ENCODE data around the gene MICAL2.
A peak's percentile ranks its signal among the peaks of the same experiment; 100 is the strongest.

Gene MICAL2

DNA sequence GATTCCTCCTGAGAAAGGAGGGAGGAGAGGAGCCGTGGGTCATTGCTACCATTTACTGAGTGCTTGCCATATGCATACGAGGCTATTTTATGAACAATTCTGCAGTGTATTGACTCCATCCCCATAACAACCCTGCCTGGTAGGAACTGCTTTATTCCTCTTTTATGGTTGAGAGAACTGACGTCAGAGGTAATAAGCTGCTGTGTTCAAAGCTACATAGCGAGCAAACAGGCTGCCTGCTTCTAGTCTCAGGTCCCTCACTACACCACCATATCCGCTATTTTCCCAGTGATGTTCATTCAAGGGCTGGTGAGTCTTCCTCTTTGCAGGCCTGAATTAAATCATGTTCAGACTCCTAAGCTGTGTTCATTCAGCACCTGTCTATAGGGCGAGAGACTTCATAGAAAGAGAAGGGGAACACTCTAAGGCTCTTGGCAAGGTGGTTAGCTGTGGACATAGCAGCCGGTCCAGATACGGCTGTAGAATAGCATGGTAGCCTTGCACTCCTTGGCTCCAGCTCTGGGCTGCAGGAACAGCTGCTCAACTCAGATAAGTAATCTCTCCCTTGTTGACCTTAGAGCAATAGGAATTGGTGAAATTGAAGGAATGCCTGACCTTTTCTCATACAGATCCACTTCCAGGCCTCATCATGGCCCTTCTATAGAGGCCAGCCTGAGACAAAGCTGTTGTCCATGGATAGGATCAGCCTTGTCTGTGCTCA is 82.6 kb downstream of the MICAL2 start:
- DNase-seq = no peak

DNA sequence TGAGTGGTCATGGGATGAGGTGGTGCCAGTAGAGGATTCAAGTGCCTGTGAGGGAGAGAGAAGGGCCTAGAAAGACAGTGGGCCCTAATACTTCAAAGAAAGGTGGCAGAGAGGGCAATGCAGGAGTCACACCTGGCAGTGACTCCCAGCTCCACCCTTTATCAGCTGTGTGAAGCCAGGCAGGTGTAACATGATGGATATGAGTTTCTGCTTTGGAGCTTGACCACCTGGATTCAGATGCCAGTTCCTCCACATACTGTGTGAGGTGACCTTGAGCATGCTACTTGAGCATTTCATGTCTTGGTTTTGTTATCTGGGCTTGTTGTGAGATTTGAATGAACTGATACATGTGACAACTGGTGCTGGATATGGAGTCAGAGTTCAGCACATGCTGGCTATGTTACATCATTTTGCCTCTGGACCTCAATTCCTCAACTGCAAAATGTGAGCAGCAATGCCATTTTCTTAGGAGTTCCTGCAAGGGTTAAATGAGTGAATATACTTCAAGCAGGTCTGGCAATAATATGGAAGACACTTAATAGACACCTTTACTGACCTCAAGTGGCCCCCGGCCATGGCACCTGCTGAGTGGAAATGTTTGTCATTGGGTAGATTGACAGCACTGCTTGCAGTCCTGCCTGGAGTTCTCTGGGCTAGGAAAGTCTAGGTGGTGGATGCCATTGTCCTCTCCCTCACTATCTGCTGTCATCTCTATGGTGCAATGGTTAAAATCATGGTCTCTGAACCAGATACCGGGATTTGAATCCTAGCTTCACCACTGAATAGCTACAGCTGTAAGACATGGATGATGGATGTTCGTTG is 83.3 kb downstream of the MICAL2 start:
- DNase-seq = peak; percentile 32

DNA sequence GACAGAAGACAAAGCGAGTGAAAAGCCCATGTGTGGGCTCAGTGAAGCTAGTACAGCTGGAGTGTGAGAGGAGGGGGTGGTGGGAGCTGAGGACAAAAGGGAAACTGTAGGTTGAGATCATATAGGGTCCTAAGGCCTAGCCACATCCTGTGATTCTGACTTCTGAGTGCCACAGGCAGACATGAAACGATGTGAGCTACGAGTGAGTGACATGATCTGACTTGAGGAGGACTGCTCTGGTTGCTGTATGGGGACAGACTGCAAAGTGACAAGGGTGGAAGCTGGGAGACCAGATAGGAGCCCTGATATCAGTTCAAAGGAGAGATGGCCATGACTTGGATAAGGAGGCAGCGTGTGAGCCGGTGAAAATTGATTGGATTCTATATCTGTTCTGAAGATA is 85.4 kb downstream of the MICAL2 start:
- DNase-seq = peak; percentile 39

DNA sequence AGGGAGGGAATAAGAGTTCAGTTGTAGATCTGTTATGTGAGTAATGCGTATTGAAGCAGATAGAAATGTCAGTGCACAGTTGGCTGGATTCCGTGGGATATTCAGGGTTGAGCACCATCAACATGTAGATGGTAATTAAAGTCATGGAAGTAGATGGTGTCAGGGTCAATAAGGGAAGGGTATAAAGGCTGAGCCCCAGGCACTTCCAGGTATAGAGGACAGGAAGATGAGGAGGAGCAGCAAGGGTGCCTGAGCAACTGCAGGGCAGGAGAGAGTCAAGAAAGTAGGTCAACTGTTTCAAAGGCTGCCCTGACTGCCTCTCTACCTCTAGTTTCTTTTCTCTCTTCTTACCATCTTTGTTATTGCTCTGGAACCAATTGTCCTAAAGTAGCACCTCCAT is 85.9 kb downstream of the MICAL2 start:
- no peak for DNase-seq

DNA sequence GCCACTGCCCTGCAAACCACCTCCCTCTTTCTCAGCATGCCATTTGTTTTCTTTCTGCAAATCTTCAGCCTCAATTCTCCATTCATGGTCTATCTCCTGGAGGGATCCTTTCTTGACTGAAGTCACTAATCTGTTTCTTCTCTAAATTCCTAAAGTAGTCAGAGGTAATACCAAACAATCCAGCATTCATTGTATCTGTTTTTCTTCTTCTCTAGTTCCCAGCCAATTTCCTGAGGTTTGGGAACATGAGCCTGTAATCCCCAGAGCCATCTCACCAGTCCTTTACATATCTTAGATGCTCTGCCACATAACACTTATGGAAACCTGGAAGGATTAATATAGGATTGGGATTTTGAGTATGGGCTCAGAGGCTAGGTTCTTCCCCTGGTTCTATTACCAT is 86.5 kb downstream of the MICAL2 start:
- no peak for DNase-seq

DNA sequence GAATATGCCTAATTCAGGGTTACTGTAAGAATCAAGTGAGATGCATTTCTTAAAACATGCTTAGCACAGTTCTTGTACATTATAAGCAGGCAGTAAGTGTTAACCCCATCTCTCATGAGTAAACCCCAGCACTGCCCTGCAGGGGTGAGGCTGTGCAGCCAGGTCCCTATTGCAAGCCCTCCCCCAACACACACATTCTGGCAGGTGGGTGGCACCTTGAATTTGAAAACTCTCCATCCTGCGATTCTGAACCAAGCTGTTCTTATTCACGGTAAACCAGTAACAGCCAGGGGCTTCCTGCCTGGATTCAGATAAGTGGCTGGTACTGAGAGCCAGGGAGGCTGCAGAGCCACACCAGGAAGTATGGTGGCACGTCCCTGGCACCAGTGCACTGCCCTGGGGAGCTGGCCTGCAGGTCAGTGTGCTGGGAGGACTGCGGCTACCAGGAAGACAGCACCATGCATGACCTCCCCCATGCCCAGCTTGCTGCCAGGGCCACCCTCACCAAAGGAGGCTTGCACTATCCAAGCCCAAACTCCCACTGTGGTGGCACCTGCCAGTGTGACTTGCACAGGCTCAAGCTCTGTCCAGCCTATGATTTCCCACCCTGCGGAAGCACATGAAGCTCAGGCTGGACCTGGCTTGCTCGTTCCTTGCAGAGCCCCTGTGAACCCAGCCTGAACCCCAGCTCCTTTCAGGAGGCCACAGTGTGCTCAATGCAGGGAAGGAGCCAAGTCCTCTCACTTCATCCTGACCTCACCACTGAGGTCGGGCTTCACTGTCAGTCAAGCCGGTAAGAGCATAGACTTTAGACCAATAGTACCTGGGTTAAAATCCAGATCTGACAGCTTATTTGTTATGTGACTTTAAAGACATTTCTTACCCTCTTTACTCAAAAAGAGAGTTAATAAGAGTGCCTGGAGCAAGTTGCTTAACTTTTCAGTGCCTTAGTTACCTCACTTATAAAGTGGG is 88.1 kb downstream of the MICAL2 start:
- no peak for DNase-seq

DNA sequence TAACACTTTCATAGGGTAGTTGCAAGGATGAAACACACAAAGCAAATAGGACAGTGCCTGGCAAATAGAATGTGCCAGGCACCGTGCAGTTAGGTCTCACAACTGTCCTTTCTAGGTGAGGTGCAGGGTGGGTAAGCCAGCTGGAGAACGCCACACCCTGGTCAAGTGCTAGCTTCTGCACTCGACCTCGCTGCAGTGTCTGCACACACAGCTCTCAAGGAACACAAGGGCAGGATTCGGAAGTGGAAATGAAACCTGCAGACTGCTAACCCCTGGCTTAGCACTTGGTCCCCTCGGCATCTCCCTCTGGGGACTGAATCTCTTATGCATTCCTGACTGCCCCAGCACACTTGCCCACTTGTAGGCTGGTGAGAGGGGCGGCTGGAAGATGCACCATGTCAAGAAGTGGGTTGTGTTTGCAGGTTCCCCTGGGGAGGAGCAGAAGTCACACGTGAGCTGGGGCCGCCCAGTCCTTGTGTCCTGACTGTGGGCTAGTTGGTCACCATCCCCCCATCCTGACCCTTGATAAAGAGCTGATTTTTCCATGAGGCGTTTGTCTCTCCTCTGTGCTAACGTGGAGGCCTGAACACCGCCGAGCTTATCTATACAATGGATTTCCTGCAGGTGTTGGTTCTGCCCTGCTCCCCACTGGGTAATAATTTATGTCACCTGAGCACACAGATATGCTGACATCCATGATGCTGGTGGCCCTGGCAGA is 89.0 kb downstream of the MICAL2 start:
- DNase-seq = no peak

DNA sequence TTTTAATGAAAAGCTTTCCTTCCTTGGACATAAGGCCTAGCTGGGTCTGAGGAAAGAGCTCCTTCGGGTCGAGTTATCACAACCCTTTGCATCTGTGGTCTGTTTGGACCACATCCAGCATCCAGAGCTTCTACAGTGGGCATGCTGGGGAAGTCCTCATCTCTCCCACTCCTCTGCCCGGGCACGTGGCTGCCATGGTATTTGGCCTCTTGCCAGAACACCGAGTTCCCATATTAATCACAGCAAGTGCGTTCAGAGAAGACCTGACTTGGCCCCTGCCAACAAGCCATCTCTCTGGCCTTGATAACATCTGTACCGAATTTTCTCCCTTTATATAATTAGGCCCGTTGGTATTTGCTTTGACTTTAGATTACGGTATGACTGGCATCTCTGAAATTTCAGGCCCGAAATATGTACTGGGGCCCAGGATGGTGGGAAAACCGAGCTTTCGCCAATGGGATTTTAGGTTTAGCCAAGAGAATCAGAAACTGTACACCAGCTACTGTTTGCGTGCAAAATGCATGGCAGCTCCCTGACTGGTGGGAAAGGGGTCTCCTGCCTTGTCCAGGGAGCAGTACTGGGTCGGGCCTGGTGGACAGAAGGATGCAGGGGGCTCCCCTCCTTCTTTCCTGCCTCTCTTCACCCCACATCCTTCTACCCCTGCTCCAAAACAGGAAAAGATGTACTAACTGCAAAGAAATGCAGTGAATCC is 90.0 kb downstream of the MICAL2 start:
- DNase-seq = peak; percentile 57

DNA sequence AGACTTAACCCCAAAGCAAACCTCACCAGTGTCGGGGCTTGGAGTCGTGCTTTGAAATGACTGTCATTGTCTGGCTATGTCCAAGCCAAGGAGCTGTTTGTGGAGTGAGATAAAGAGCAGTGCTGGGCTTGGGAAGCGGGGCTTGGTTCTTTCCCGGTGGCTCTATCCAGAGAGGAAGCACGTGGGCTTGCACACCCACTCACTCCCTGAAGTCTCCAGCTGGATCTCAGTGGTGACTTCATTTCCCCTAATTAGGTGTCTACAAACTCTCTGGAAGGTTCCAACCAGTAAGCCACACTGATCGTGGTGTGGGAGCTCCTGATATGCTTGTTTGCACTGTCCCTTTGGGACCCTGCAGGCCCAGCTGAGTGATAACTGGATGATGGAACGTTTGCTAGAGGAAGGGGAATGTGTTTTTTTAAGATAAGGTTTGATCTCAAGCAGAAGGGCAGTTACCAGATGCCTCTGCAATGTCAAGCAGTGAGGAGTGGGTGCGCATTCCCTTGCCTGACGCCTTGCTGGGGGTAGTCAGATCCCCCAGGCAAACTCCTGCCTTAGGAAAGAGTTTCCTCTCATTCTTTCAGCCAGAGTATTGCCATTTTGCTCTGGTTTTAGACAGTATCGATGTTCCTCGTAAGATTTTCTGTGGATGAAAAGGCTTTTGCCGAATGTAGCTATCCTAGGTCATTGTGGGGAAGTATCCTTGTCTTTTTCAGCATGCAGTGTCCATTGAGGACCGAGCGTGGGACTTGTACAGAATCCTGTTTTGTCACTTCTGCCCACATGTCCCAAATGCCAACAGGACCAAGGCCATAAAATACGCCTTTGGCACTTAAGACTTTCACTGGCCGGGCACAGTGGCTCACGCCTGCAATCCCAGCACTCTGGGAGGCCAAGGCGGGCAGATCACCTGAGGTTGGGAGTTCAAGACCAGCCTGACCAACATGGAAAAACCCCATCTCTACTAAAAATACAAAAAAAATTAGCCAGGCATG is 90.9 kb downstream of the MICAL2 start:
- DNase-seq = peak; percentile 28

DNA sequence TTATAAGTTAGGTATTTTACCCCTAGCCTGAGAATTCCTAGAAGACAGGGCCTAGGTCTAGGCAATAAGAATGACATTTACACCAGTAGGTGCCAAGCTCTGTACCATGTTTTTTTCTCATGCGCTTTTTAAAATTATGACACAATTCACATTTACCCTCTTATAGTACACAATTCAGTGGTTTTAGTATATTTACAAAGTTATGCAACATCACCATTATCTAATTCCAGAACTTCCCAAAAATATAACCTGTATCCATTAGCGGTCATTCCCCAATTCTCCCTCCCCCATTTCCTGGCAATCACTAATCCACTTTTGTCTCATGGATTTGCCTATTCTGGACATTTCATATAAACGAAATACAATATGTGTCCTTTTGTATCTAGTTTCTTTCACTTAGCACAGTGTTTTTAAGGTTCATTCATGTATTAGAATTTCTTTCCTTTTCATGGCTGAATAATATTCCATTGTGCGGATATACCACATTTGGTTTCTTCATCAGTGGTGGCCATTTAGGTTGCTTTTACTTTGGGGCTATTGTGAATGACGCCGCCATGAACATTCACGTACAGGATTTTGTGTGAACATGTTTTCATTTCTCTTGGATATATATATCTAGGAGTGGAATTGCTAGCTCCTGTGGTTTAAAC is 92.4 kb downstream of the MICAL2 start:
- DNase-seq = no peak

DNA sequence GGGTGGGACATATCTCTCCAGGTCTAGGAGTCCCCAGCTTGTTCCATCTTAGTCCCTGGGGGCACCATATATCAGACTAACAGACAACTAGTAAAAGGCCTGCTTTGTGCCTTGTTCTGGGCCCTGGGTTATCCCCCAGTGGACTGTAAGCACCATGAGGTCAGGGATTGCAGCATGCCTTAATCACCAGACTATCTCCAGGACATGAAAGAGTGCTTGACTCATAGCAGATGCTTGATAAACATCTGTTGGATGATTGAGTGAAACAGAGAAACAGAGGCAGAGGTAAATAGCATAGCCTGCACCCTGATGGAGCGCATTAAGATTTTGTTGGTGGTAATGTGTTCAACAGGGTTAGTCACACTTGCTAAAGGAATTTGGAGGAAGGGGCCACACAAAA is 94.1 kb downstream of the MICAL2 start:
- DNase-seq = no peak

DNA sequence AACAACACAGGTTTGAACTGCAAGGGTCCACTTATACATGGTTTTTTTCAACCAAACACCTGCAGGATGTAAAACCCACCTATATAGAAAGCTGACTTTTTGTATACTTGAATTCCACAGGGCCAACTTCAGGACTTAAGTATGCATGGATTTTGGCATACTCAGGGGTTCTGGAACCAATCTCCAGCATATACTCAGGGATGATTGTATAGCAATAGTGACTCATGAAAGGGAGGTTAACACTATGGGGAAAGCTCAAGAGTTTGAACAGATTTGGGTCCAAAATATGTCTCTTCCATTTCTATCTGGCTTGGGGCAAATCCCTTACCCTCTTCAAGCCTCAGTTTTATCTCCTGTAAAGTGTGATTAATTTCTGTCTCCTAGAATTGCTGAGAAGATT is 94.9 kb downstream of the MICAL2 start:
- DNase-seq = no peak

DNA sequence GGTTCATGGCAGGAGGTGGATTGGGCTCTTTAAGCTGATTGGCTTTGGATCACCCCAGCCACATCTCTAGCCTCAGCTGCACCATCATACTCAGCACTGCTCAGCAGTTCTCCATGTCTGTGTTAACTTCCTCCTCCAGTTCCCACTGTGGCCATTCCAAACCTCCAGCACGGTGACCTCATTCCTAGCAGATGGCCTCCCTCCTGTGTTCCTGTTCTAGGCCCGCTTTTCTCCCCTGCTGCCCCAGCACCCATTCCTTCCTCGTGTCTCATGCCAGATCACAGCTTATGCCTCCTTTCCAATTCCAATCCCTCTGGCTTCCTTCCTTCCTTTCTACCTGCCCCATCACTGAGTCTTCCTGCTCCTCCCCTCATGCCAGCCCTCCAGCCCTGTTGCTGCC is 96.1 kb downstream of the MICAL2 start:
- peak; percentile 75 for DNase-seq

DNA sequence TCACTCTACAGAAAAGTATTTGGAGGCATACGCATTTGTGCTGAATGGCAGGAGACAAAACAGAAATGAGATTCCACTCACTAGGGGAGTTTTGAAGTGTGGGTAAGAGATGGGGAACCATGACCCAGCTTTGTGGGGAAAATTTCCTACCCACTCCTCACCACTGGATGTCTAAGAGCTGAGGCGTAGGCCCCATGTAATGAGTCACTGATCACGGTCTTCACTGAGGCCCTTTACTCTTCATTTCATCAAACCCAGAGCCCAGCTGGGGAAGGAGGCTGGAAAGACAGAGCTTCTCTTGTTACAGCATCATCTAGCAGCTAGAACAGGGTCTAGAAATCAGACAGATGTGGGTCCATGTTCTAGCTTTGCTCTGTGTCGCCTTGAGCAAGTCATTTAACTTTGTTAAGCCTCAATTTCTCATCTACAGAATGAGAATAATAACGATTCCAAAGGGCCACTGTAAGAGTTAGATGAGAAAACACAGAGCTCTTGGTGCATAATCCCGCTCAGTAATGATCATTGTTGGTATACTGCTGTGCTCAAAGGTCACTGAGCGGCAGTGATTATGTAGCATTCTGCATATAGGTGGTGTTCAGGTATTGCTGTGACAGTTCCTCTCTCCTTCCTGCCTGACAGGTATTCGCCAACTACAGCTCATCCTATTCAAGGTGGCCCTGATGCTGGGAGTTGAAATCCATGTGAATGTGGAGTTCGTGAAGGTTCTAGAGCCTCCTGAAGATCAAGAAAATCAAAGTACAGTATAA is 97.2 kb downstream of the MICAL2 start:
- DNase-seq = peak; percentile 79

DNA sequence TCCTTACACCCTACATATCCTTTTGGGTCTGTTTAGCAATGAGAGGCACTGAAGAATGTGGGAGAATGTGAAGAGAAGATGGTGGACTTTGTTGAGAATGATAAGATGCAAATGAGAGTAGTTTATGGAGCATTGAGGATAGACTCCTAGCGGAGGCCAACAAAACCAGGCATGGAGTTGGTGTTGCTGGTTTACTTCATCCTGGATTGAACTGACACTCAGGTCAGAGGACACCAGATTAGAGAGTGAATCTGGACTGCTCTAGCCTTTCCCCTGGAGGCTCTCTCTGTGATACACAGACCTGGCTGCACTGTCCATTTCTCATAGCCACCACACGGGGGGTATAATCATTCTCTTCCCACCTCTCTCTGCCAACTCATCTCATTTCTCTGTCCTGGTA is 98.7 kb downstream of the MICAL2 start:
- no peak for DNase-seq

DNA sequence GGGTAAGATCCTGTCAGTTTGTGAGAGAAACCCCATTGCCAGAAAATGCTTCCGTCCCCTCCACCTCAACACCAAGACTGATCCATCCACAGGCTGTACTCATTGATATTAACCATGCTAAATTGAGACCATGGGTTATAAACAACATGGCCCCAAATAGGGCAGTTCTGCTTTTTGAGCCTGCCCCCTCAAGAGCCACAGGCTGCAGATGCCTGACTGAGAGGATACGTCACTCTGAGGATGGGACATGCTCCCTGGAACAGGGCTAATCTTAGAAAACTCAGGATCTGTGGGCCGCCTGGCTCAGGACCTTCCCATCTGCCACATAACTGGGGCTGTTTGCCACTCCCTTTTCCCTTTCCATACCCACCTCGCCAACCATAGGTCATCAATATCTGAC is 99.8 kb downstream of the MICAL2 start:
- DNase-seq = no peak

DNA sequence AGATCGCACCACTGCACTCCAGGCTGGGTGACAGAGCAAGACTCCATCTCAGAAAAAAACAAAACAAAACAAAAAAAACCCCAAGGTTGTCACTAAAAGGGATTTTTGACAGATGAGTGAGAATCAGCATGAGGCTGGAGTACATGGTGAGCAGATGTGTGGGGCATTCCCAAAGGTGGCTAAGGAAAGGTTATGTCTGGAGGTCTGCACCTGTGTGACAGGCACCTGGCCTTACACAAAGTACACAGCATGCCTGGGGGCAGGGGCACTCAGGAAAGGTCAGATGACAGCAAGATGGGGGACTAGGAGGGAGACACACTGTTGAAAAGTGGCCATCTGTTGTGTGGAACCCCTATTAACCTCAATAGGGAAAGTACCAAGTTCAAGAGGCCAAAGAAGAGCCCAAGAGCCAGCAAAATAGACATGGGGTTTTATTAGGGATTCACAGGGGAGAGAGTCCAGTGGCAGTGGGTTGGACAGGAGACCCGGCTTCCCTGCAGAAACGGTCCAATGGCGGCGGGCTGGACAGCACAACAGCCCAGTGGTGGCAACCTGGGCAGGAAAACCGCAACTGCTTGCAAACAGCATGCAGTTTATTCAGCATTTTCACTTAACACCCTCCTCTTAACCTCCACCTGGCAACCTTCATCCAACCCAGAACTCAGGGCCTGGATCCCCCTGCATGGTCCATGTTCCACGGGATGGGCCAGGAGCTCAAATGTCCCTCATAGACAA is 101.1 kb downstream of the MICAL2 start:
- DNase-seq = no peak

DNA sequence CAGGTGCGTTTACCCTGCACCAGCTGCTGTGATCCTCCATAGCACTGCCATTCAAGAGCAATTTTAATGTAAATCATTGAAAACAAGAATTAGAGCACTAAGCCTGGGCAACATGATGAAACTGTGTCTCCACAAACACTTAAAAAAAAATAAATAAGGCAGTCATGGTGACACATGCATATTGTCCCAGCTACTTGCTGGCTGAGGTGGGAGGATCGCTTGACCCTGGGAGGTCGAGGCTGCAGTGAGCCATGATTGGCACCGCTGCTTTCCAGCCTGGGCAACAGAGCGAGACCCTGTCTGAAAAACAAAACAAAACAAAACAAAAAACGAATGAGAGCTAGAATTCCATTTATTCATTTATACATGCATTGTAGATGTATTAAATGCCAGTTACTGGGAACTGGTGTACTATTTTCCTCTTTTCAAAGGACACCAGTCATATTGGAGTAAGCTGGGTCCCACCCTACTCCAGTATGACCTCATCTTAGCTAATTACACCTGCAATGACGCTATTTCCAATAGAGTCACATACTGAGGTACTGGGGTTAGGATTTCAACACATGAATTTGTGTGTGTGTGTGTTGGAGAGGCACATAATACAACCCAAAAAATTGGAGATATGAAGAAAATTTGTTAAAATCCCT is 101.9 kb downstream of the MICAL2 start:
- no peak for DNase-seq

All from suppressor macrophage treated with lipopolysaccharide for 4 hours (primary cell).